CD4-positive, alpha-beta T cell treated with Interleukin-17A for 1 hour (primary cell): ENCODE measurements around the gene R3HDML.
"Not testable (repeated sequence)": the region's sequence is repeated elsewhere in the genome, so short reads cannot be mapped to it uniquely, and the experiment has no call there.

Source experiments
- DNase-seq: peaks from one replicate; pipeline ENCODE4 v3.0.0-alpha.2; 2020

Gene R3HDML, protein sequence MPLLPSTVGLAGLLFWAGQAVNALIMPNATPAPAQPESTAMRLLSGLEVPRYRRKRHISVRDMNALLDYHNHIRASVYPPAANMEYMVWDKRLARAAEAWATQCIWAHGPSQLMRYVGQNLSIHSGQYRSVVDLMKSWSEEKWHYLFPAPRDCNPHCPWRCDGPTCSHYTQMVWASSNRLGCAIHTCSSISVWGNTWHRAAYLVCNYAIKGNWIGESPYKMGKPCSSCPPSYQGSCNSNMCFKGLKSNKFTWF

GRCh38 chr20:44336725-44337380 lies at the start of gene R3HDML:
Gene R3HDML, plus strand, starts transcription at chr20:44337043. Its CDS starts 115 bp downstream, at chr20:44337158.
- no peak for DNase-seq

DNA sequence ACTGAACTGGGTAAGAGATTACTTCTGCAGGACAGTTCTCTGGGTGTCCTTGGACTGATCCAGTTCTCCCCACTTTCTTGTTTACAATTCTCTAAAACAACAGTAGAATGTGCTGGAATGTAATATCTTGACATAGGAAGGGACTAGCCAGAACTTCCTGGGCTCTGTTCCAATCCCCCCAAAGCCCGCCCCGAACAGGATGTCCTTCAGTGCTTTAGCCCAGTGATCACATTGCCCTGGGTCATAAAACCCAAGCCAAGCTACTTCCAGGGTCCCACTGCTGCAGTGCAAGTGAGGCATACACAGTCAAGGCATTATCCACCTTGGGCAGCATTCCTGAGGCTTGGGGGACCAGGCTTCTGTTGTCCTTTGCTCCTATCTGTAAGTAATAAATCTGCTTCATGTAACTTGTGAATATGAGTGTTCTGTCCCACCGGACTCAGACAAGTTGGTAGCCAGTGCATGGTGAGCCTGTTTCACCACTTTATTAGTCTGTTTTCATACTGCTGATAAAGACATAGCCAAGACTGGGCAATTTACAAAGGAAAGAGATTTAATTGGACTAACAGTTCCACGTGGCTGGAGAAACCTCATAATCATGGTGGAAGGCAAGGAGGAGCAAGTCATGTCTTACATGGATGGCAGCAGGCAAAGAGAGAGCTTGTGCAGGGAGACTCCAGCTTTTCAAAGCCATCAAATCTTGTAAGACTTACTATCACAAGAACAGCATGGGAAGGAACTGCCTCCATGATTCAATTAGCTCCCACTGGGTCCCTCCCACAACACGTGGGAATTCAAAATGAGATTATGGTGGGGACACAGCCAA lies 49.4 kb upstream of the R3HDML start:
- no peak for DNase-seq

- DNase-seq, result peak; percentile 26
These were observed 48.6 kb upstream of the R3HDML start for GRCh38 chr20:44288252-44288651.

GRCh38 chr20:44291754-44292153 lies 45.1 kb upstream of the R3HDML start:
- no peak for DNase-seq

DNA sequence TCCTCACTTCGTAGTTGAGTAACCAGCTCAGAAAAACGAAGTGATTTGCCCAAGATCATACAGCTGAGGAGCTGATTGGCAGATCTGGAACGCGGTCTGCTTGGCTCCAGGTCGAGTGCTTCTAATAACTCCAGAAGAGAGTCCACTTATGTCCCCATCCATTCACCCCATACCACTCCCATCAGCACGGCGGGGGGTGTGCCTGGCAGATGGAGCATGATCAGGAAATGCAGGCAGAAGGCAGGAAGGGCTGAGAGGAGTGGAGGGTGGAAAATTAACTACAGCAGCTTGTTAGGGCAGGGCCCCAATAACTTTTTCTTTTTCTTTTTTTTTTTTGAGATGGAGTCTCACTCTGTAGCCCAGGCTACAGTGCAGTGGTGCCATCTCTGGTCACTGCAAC lies 40.8 kb upstream of the R3HDML start:
- no peak for DNase-seq

GRCh38 chr20:44297721-44298120 lies 39.1 kb upstream of the R3HDML start:
- no peak for DNase-seq

DNA sequence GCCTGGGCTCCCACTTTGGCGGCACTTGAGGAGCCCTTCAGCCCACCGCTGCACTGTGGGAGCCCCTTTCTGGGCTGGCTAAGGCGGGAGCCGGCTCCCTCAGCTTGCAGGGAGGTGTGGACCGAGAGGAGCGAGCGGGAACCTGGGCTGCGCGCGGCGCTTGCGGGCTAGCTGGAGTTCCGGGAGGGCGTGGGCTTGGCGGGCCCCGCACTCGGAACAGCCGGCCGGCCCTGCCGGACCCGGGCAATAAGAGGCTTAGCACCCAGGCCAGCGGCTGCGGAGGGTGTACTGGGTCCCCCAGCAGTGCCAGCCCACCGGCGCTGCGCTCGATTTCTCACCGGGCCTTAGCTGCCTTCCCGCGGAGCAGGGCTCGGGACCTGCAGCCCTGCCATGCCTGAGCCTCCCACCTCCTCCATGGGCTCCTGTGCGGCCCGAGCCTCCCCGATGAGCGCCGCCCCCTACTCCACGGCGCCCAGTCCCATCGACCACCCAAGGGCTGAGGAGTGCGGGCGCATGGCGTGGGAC lies 37.8 kb upstream of the R3HDML start:
- DNase-seq, result not testable (repeated sequence)

DNA sequence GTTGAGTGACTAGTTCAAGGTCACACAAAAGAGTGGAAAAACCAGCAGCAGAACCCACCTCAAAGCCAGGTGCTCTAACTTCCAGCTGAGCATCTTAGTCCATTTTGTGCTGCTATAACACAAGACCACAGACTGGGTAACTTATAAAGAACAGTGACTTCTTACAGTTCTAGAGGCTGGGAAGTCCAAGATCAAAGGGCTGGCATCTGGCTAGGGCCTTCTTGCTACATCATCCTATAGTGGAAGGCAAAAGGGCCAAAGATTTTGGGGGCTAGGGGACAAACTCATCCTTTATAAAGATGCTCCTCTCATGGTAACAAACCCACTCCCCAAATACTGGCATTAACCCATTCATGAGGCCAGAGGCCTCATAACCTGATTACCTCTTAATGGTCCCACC lies 35.6 kb upstream of the R3HDML start:
- no peak for DNase-seq

DNA sequence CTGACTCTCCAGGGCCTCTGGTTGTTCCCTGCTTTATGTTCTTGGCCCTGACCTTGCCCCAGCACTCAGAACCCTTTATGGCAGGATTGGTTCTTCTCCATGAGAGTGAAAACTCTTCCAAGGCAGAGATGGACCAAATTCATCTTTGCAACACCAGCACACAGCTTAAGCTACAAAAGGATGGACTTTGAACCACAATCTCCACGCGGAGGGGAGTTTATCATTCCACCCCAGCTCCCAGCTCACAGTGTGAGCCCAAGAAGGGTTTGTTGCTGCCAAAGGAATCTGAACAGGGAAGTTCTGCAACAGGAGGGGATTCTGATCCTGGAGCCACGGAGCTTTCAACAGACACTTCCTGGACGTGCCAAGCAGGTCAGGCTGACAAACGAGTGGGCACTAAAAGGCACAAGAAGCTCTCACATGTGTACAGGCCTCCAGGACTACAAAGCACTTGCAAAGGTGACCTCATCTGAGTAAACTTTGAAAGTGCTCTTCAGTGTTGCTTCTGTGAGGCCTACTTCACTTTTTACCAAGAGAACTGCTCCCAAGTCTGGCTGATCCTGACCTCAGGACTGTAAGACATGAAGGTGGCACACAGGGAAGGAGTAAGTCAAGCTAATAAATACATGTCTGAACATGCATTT lies 34.7 kb upstream of the R3HDML start:
- no peak for DNase-seq

GRCh38 chr20:44302736-44303135 lies 34.1 kb upstream of the R3HDML start:
- no peak for DNase-seq

- DNase-seq, result no peak
These were observed 32.5 kb upstream of the R3HDML start for GRCh38 chr20:44304383-44304782.

- DNase-seq, result no peak
These were observed 29.9 kb upstream of the R3HDML start for GRCh38 chr20:44306927-44307326.

GRCh38 chr20:44309763-44310663 lies 26.8 kb upstream of the R3HDML start:
- DNase-seq, result no peak

GRCh38 chr20:44310664-44311639 lies 25.9 kb upstream of the R3HDML start, which contains the start of gene FITM2:
Gene FITM2, minus strand, starts transcription at chr20:44311202. Its CDS starts 54 bp downstream, at chr20:44311148.
- peak; percentile 98 for DNase-seq

GRCh38 chr20:44314870-44315269 lies 22.0 kb upstream of the R3HDML start:
- no peak for DNase-seq

DNA sequence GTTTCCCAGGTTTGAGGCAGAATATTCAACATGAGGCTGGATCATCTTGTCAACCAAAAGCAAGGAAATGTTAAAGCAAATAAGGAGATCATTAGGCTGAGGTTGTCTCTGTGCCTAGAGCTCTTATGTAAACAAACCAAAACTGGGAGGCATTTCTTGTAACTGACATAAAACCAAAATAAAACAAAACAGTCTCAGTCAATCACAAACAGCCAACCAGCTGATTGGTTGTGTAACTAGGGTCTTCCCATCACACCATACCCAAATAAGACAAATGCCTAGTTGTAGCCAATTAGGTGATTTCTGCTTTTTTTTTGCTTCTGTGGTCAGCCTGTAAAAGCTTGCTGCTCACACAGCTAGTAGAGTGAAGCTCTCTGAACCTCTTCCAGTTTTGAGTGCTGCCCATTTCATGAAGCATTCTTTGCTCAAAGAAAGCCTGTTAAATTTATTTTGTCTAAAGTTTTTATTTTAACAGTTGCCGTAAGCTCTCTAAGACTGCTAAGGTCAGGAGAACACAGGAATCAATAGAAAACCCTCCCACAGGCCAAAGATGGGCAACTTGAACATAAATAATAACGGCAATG lies 16.9 kb upstream of the R3HDML start:
- DNase-seq, result no peak

DNA sequence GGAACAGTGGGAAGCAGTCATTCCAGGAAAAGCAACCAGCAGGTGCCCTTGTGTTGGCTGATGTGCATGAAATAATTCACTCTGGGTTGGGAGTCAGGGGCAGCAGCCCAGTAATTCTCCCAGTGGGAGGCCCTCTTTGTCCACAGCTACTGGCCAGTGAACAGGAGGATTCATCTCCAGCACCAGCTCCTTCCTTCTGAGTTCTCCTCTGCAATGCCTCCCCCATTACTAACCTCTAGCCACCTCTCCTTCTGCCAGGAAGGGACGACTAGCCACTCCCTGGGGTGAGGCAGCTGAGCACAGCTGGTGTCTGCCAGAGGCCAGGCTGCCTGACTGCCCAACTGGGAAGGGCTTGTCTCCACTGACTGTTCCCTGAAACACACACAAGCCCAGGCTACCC lies 12.5 kb upstream of the R3HDML start:
- DNase-seq, result no peak

DNA sequence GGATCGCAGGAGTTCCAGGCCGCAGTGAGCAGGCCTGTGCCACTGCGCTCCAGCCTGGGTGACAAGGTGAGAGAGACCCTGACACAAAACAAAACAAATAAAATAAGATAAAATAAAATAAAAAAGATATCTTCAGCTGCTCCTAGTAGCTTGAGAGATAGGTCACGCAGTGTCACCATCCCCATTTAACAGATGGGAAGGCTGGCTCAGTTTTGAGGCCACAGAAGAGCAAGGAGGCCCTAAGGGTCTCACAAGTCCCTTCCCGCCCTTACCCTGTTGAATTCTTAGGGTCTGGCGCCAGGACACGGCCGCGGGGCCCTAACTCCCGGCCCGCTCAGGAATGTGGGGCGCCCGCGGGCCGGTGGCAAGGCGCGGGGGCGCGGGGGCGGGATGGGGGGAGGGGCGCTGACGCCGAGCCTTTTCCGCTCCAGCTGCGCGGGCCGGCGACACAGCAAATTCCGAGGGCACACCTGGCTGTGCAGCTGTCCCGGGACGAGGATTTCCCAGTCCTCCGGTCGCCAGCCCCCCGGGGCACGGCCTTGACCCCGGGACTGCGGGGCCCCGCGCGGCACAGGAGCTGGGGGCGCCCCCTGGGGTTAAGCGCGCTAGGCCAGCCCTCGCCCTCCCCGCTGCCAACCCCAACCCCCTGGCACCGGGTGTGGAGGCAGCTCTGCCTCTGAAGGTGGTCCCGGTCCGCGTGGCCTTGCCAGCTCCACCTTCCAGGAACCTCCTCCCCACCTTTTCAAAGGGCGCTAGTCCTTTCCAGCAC lies 10.3 kb upstream of the R3HDML start:
- no peak for DNase-seq

DNA sequence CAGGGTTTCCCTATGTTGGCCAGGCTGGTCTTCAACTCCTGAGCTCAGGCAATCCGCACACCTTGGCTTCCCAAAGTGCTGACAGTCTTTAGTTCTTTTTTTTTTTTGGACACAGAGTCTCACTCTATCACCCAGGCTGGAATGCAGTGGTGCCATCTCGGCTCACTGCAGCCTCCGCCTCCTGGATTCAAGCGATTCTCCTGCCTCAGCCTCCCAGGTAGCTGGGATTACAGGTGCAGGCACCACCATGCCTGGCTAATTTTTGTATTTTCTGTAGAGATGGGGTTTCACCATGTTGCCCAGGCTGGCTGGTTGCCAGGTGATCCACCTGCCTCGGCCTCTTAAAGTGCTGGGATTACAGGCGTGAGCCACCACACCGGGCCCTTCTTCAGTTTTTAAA lies 9.1 kb upstream of the R3HDML start:
- DNase-seq, result not testable (repeated sequence)
